Measurements from ENCODE around the gene CCDC9.
"Not testable (repeated sequence)": the region's sequence is repeated elsewhere in the genome, so short reads cannot be mapped to it uniquely, and the experiment has no call there.

Gene CCDC9

DNA sequence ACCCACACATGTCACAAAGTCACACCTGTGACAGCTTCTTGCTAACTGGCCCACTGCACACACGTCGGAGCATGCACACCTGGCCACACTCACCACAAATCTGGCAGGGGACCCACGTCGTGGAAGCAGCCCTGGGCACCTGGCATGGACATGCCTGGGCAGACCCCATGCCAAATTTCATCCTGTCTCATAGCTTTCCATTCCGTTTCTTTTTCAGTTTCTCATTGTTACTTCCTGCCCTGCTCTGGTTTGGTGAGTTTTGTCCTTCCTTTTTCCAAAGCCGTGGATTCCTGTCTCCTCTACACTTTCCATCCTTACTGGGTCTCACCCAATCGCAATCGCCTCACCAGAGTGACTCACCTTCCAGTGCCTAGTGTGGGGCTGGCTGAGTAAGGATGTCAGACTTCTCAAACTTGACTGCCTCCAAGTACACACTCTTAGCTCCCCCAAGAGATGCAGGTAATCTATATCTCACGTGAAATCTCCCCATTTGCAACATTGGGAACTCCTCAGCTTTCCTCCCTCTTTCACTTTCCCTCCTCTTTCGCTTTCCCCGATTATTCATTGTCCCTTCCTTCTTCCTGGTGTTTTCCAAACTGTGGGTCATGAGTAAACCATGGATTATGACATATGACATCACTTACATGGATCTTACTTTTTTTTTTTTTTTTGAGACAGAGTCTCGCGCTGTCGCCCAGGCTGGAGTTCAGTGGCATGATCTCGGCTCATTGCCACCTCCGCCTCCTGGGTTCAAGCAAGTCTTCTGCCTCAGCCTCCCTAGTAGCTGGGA is 23.7 kb upstream of the CCDC9 start:
- no peak for DNase-seq

DNA sequence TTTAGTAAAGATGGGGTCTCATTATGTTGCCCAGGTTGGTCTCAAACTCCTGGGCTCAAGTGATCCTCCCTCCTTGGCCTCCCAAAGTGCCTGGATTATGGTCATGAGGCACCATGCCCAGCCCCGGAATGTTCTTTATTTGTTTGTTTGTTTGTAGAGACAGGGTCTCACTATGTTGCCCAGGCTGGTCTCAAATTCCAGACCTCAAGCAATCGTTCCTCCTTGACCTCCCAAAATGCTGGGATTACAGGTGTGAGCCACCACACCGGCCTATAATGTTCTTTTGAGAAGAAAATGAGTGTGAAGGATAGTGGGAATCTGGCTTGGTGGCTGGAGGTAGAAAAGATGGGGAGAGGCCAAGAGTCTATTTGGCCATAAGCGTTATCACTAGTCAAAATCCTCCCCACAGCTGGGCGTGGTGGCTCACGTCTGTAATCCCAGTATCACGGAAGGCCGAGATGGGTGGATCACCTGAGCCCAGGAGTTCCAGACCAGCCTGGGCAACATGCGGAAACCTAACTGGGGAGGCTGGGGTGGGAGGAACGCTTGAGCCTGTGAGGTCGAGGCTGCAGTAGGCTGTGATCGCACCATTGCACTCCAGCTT is 20.2 kb upstream of the CCDC9 start:
- DNase-seq = no peak

DNA sequence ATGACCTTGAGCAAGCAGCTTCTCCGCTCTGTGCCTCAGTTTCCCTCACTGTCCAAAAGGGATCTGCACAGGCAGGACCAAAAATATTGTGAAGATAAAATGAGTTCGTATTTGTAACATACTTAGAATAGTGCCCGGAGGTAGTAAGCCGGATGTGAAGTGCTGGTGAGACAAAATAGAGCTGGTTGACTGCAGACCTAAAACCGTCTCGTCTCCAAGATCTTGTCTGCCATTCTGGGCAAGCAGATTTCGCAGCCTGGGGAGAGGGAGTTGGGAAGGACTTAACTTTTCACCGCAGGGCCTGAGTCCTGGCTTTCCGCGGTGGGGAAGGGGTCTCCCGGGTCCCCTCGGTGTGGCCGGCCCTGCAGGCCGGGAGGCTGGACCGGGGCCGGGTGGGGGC is 17.2 kb upstream of the CCDC9 start:
- DNase-seq = no peak

DNA sequence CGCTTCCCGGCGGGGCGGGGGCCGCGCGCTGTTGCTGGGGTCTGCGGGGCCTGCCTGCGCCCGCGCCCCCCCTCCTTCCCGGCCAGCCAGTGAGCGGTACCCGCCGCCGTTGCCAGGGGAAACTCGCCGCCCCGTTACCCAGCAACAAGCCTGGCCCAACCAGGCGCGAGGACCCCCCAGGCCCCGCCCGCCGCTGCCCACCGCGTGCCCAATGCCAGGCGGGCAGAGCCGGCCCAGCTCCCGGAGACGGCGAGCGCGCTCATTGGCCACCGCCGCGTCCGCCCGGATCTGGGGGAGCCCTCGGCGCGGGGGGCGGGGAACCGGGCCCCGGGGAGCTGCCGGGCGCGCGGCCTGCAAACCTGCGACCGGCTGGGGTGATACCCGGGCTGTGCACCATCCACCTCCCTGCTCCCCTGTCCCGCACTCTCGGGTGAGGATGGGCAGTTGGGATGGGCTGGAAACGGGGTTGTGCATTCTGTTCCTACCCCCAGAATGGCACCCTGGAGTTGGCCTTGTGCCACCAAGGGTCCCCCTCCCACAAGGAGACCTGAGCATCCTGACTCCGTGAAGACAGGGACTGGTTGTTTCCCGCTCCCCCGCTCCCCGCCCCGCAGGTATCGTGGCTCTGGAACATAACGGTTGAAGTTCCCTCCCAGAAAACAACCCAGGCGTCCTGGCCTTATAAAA is 16.6 kb upstream of the CCDC9 start:
- peak; percentile 69 for DNase-seq

DNA sequence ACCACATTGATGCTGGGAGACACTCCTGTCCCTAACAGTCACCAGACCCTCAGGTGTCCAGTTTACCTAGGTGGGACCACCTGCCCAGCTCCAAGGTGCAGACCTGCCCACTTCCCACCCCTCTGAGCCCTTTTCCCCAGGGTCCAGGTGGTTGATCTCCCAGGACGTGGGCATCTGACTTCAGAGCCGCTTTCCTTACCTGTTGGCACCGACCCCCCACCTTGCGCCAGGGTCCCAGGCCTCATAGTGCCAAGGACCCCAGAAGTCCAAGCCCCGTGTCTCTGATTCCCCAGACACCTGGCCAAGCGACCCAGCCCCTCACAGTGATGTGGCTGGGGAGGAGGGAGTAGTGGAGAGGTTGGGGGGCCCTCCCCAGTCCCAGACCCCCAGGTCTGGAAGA is 15.8 kb upstream of the CCDC9 start:
- DNase-seq = no peak

DNA sequence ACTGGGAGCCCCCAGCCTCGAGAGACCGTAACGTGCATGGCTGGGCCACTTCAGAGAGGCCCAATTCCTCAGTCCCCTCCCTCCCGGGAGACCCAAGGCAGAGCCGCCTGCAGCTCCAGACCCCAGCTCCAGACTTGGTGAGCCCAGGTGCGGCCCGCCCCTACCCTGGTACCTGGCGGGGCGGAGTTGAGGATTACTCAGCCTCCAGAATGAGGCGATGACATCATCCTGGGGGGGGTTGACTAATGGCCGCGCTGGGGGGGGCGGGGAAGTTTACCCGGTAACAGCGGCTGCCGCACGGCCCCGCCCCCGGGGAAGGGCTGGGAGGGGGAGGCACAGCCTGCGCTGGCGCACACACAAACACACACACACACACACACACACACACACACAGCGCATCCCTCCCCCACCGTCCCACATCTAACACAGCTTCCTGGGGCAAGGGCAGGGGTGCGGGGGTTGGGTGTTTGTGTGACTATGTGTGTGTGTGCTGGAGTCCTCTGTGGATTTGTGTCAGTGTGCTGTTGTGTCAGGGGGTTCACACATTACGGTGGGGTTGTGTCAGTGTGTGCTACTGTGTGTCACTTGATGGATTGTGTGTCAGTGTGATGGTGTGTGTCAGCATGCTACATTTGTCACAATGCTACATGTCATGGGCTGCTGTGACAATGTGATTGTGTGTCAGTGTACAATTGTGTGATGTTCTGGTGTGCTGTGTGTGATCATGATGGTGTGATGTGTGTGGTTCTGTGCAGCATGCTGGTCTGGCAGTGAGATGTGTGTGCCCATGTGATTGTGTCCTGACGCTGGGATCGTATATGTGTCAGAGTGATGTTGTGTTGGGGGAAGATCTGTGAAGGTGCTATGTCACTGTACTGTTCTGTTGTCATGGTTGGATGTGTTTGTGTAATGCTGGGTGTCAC is 15.1 kb upstream of the CCDC9 start:
- peak; percentile 86 for DNase-seq

DNA sequence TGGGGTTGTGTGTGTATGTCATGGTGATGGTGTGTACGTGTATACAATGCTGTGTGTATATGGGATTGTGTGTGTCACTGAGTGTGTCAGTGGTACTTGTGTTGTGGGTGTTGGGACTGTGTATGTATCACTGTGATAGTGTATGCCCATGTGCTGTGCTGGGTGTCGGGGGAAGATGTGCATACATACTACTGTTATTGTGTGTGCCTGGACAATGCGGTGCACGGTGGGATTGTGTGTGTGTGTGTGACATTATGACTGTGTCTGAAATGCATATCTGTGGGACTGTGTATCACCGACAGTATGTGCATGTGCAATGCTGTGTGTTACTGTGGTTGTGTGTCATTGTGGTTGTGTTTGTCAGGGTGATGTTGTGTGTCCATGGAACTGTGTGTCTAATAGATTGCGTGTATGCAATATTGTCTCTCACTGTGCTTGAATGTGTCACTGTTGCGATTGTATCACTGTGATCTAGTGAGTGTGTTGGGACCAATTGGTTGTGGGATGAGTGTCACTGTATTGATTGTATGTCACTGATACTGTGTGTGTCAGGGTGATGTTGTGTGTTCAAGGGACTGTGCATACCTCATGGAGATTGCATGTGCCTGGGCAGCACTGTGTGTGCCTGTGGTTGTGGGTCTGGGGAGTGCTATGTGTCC is 14.3 kb upstream of the CCDC9 start:
- DNase-seq = no peak

DNA sequence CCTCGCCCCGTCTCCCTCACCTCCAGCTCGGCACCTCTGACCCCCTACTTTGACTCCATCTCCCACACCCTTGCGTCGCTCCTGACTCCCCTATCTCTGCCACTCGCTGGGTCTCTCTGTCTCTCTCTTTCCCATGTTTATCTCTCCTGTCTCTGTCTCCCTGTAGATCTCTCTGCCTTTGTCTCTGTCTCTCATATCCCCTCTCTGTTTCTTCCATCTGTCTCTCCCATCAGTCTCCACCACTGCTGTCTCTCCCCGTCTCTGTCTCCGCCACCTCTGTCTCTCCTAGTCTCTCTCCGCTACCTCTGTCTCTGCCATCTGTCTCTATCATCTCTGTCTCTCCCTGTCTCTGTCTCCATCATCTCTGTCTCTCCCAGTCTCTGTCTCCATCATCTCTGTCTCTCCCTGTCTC is 13.0 kb upstream of the CCDC9 start:
- no peak for DNase-seq

DNA sequence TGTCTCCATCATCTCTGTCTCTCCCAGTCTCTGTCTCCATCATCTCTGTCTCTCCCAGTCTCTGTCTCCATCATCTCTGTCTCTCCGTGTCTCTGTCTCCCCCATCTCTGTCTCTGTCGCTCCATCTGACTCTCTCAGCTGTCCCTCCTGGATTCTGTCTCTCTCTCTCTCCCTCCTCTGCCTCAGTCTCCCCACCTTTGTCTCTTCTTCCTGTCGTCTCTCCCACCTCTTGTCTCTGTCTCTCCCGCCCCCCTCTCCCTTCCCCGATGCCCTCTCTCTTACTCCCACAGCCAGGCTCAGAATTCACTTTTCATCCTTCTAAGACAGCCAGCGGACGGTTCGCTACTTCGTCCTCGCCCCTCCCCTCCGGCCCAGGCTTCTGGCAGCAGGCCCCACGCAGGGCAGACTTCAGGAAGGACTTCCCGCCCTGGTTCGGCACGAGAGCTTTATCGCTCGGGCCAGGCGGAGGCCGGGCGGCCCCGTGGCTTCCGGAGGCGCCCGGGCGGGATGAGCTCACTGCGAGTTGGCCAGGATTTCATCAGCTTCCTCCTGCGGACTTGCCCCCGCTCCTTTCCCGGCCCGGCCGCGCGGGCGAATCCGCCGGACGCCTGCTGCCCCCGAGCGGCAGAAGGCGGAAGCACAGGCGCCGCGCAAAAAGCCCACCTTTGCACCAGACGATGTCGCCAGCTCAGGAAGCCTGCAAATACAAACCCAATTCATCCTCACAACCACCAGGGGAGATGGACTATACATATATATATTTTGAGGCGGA is 12.4 kb upstream of the CCDC9 start:
- DNase-seq = peak; percentile 93

DNA sequence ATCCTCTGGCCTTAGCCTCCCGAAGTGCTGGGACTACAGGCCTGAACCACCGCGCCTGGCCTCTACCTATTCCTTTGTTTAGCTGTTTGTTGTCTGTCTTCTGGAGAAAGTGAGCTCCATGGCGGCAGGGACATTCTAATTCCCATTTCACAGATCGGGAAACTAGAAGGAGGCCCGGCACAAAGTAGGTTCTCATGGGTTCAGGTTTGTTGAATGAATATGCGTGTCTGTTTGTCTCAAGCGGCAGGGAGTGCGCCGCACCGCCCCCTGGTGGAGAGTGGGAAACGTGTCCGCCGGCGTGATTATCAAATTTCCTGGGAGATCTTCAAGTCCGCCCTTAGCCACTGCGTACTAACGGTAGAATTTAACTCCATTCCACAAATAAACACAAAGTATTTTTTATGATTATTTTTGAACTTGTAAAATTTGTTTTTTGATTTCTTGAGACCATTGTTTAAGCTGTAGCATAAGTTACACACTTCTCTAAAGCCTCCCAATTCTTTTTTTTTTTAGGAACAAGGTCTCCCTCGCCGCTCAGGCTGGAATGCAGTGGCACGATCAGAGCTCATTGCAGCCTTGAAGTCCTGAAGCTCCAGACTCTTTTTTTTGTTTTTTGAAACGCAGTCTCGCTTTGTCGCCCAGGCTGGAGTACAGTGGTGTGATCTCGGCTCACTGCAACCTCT is 8.9 kb upstream of the CCDC9 start:
- peak; percentile 92 for DNase-seq

DNA sequence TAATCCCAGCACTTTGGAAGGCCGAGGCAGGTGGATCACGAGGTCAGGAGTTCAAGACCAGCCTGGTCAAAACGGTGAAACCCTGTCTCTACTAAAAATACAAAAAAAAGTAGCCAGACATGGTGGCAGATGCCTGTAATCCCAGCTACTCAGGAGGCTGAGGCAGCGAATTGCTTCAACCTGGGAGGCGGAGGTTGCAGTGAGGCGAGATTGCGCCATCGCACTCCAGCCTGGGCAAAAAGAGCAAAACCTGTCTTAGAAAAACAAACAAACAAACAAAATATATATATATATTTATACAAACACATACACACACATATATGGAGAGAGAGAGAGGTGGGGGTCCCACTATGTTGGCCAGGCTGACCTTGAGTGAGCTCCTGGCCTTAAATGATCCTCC is 3.3 kb upstream of the CCDC9 start:
- not testable (repeated sequence) for DNase-seq

DNA sequence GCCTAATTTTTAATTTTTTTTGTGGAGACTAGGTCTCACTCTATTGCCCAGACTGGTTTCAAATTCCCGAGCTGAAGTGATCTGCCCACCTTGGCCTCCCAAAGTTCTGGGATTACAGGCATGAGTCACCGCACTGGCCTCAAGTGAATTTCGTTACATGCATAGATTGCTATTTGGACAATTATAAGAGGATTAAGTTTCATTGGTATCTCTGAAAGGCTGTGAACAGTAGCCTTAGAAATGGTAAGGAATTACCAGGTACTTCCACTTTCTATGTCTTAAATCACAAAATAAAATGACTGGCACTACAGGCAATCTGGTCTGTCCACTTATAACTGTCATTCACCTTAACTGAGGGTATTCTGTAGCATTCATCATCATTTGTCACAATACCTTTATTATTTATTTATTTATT is 2.9 kb upstream of the CCDC9 start:
- no peak for DNase-seq

DNA sequence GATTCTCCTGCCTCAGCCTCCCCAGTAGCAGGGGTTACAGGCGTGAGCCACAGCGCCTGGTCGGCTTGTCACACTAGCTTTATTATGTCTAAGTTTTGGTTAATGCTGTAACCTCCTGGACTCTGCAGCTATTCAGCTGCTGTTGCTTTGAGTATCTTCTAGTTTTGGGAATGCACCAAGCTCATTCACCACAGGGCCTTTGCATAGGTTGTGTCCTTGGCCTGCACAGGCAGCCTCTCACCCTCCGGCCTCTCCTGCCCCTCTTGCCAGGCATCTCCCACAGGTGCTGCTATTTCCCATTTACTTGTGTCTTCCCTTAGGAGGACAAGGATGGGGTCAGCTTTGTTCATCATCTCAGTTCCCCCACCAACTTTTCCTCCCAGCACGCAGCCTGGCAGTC is 2.4 kb upstream of the CCDC9 start:
- no peak for DNase-seq

DNA sequence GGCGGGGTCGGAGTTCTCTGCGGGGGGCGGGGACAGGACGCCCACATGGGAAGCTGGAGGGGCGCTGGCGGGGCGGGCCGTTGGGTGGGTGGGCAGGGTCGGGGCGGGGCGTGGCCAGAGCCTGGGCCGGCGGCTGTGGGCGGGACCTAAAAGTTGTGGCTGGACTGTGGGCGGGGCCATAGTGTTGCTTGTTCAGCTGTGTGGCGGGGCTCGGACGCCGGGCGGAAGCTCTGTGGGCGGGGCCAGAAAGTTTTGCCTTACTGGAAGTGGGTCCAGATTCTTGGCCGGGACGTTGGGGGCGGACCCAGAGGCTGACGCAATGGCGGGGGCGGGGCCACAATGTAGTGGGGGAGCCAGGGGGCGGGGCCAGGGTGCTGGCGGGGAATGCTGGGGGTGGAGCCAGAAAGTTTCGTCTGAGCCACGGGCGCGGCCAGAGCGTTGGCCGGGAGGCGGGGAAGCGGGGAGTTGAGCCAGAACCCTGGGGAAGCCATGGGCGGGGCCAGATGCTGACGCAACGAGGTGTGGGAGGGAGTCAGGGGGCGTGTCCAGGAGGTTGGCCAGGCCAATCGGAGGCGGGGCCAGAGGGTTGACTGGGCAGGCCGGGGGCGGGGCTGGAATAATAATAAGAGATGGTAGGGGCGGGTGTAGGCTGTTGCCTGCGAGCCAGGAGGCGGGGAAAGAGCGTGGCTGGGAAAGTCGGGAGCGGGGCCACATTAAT is 527 bp downstream of the CCDC9 start:
- DNase-seq = peak; percentile 100

DNA sequence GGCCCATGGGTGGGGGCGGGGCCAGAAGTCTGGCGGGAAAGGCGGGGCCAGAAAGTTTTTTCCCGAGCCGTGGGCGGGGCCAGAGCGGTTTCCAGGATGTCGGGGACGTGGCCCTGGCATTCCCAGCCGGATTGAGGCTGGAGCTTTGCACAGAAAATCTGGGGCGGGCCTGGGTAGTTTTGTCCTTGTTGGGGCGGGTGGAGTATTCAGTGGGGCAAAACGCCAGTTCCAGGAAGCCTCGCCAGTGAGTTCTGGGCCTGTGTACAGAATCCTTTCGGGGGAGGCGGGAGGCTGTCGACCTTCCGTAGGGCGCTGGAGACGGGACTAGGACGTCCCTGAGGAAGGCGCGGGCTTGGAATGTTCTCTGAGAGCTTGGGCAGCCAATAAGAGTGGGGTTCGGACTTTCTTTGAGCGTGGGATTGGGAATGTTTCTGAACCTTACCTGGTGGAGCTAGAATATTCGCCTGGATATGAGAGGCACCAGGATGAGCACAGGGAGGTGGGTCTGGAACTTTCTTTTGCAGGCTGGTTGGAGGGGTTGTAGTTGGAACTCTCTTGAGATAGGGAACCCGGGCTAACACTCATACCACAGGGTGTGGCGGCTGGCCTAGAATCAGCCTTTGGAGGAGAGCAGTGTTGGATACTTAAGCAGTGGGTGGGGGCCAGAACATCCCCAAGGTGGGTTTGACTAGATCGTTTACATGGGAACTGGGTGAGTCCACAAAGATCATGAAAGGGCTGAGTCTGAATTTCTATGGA is 1.3 kb downstream of the CCDC9 start:
- DNase-seq = no peak

DNA sequence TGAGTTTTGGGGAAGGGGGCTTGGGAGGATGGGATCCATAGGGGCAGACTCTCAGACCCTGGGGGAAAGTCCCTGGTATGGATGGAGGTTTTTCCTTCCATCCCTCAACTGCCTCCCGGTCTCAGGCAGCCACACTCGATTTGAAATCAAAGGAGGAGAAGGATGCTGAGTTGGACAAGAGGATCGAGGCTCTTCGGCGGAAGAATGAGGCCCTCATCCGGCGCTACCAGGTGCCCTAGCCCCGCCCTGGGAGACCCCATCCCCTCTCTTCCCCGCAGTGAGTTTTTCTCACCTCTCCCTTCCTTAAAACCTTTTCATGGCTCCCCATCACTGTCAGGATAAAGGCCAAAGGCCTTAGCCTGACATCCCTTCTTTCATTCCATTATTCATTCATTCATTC is 2.1 kb downstream of the CCDC9 start:
- no peak for DNase-seq

DNA sequence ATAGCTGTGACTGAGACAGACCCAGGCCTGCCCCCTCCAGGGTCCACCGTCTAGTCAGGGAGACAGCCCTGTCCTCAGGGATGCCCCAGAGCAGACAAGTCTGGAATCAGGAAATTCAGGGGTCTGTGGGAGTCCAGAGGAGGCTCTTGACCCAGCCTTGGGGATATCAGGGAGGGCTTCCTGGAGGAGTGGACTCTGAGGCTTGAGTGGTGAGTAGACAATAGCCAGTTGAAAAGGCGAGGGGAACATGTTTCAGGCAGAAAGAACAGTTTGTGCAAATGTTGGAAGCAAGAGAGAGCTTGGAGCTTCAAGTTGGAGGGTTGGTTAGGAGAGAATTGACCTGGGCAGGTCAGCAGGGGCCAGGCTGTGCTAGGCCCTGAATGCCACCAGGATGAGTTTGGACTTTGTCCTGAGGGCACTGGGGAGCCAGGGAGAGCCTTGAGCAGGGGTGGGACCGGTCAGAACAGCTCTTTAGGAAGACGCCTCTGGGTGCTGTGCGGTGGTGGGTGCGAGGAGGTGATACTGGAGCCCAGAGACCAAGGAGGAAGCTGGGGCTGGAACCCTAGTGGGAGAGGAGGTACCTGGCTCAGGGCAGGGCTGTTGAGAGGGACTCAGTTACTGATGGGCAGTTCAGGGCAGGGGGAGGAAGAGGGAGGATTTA is 2.7 kb downstream of the CCDC9 start:
- DNase-seq = no peak

DNA sequence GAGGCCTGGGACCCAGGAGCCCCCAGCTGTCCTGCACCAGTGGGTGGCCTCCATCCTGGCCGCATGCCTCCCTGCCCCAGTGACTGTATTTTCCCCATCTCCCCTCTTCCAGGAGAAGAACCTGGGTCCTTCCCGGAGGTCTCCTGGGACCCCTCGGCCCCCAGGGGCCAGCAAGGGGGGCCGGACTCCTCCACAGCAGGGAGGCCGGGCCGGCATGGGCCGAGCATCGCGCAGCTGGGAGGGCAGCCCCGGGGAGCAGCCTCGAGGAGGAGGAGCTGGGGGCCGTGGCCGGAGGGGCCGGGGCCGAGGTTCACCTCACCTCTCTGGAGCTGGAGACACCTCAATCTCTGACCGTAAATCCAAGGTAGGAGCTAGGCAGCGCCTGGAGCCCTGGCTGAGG is 4.2 kb downstream of the CCDC9 start:
- DNase-seq = no peak
